GM12801 (cell line): ENCODE measurements around the gene ATP11A.

ENCODE experiments used
- TF ChIP-seq, protein P1 (sequence below): IDR thresholded peaks from one replicate; pipeline ENCODE4 v1.5.1; 2011; ENCODE audit warnings: control low read depth; ENCODE audit not compliant: insufficient read length; ENCODE audit errors: extremely low read depth

ATP11A gene

DNA sequence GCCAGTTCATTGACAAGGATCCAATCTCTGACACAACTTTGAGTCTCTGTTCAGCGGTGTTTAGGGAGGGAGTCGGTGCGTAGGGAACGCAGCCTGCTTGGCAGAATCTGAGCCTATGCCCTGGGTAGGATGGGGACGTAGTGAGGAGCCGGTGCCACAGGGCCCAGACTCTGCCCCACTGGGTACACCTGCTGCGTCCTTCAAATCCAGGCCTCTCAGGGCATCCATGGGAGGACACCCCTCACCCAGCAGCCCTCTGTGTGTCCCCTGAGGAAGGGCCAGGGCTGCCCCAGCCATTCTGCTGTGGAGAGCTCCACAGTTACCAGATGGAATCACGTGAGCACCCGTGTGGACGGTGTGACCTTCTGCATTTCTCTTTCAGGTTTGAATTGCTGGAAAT lies 146.0 kb downstream of the ATP11A start:
- TF ChIP-seq, protein P1, sequence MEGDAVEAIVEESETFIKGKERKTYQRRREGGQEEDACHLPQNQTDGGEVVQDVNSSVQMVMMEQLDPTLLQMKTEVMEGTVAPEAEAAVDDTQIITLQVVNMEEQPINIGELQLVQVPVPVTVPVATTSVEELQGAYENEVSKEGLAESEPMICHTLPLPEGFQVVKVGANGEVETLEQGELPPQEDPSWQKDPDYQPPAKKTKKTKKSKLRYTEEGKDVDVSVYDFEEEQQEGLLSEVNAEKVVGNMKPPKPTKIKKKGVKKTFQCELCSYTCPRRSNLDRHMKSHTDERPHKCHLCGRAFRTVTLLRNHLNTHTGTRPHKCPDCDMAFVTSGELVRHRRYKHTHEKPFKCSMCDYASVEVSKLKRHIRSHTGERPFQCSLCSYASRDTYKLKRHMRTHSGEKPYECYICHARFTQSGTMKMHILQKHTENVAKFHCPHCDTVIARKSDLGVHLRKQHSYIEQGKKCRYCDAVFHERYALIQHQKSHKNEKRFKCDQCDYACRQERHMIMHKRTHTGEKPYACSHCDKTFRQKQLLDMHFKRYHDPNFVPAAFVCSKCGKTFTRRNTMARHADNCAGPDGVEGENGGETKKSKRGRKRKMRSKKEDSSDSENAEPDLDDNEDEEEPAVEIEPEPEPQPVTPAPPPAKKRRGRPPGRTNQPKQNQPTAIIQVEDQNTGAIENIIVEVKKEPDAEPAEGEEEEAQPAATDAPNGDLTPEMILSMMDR, result no peak

DNA sequence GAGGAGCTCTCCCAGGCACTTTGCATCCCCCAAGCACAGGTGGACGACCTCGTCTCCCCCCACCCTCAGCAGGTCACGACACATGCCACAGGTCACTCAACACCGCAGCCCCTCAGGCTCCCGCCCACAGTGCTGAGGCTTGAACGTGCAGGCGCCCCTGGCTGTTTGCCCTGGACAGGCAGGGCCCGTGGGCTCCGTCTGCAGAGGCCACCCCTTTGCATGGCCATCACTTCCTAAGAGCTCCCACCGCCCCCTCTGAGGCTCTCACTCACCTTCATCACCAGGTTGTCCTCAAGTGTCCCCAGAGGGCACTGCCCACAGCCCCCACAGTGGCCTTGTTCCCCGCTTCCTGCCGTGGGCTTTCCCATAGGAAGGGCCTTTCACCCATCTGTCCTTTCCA lies 147.1 kb downstream of the ATP11A start:
- TF ChIP-seq, protein P1, result no peak

DNA sequence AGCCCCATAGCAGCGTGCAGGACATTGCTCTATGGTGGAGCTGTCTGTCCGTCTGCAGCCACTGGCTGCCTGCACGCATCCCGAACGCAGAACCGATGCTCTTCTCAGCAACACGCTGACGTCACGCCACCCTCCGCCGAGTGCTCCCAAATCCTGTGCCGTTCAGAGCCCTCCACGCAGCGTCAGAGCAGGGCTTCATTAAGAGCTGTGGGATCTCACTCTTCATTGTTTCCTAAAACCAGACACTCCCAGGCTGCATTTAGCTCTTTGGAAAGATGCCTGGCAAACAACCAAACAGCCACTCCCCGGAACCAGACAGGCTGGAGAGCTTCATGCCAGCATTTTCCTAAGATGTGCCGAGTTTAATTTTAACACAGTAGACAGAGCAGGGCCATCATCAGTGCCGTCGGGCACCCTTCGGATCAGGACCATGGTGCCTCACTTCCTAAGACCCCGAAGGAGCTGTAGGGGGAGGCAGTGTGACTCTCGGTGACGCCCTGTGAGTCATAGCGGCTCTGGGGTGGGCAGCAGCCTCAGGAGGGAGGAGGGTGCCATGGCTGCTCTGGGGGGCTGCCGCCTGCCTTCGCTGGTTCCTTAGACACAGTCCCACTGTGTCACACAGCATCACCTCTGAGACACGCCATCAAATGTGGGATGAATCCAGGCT lies 147.7 kb downstream of the ATP11A start:
- TF ChIP-seq, protein P1, result no peak

DNA sequence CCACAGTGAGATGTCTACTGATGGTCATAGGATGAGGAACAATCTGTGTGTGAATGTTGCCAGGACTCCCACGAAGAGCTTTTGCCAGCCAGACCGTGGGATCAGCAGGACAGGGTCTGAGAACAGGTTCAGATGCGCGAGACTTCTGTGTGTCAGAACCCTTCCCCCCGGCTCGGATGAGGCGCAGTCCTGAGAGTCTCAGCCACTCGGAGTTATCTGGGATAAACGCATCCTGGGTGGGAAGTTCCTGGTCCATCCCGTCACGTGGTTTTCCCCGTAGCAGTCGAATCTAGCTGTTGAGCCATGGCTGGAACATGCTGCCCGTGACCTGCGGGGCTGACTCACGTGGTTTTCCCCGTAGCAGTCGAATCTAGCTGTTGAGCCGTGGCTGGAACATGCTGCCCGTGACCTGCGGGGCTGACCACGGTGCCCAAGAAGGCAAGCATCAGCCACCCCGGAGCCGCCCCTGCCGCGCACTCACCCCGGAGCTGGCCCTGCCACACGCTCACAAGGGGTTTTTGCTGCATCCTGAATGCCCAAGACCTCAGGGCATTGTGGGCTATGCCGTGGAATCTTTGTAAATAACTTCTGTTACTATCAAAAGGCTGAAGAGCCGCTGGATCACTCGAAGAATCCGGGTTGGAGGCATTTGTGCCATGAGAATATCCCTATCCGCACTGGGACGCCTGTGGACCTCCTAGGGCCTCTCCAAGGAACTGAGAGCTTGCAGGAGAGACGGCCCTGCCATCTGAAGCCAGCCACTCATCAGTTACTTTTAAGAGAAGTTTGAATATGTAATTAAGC lies 148.4 kb downstream of the ATP11A start:
- TF ChIP-seq, protein P1, result no peak

DNA sequence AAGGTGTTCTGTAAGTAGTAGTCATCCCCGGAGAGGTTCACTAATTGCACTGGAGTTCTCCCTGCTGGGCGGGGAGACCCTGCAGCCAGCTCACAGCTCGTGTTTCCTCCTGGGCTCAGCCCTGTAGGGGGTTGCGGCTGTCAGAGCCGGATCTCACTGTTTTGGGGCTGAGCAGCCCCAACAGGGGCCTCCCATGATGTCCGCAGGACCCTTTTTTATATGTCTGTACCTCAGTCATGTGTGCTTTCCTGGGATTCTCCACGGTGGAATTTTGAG lies 148.9 kb downstream of the ATP11A start:
- TF ChIP-seq, protein P1, result no peak

DNA sequence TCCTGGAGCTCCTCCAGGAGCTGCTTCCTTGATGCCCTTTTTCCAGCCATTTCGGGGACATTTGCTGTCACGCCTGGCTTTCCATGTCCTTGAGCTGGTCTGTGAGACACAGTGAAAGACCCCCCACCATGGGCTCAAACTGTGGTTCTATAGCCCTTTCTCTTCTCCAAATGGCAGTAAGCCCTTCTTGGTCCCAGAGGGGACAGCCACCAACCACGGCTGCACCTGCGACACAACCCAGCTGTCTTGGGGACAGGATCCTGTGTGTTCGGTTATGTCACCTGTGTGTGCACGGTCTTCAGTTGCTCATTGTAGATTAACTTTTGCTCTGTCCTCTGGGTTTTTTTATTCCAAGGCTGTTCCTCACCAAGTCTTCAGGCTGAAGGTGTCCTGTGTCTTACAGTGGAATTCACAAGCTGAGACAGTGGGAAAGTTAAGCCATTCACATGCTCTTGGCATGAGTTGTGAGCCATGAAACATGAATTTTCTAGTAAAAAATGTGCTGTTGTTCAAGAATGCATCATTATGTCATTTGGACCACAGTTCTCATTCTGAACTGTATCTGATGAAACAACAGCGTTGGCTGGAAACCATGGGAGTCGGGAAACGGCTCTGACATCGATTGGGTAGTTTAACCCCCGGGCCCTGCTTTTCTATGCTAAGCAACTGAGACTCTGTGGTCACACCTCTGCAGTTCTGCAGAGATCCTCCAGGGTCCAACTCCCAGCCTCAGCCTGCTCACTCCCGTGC lies 149.7 kb downstream of the ATP11A start:
- TF ChIP-seq, protein P1, result no peak

DNA sequence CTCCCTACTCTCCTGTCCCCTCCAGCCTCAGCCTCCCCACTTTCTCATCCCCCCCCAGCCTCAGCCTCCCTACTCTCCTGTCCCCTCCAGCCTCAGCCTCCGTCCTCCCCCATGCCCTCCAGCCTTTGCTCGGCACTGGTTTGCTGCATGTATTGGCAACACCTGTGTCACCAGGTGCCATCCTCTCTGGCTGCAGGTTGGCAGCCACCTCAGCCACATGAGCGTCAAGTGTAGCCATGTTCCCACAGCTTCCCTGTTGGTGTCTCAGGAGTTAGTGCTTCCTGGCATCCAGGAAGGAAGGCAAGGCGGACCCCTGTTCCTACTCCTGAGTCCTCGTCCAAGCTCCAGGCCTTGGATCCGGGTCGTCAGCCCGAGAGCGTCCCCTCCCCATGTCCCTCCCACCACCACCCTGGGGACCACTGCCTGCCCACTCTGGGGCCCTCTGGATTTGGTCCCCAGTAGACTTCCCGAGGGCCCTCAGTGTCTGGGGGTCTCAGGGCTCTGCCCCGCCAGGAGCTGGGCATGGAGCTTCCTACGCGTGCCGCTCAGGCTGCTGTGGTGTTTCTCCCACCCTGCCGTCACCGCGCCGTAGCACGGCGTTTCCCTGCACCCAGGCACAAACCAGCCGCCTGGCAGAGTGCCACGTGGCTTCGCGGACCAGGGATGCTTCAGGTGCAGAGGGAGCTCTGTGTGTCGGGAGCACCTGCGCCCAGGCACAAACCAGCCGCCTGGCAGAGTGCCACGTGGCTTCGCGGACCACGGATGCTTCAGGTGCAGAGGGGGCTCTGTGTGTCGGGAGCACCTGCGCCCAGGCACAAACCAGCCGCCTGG lies 150.8 kb downstream of the ATP11A start:
- TF ChIP-seq, protein P1, result no peak
